ENCODE results near the gene TTLL11.

Gene TTLL11

GRCh38 chr9:121888438-121888775 lies 204.7 kb downstream of the TTLL11 start:
- H3K4me3 ChIP-seq (ENCODE audit: low read length in 2 of 2) = no peak overlapping the region
- no peaks in the 10 kb centered on the region for H3K4me1 ChIP-seq (ENCODE audit: control insufficient read depth in 2 of 2, insufficient read depth in 2 of 2, low read length in 2 of 2)
- no peak overlapping the region for H3K27ac ChIP-seq (ENCODE audit: low read depth in 2 of 2, low read length in 2 of 2)
- H3K27me3 ChIP-seq (ENCODE audit: control insufficient read depth in 2 of 2, insufficient read depth in 2 of 2, low read length in 2 of 2) = no peaks in the 10 kb centered on the region
- no peak overlapping the region for H3K9ac ChIP-seq (ENCODE audit: low read depth in 1 of 2, low read length in 2 of 2)
- no peaks in the 10 kb centered on the region for H3K9me3 ChIP-seq (ENCODE audit: control insufficient read depth in 2 of 2, low read length in 2 of 2)
- no peaks in the 10 kb centered on the region for H3K36me3 ChIP-seq (ENCODE audit: control insufficient read depth in 2 of 2, insufficient read depth in 2 of 2, low read length in 2 of 2)

GRCh38 chr9:121887553-121888437 lies 205.3 kb downstream of the TTLL11 start:
- H3K9me3 ChIP-seq (ENCODE audit: control insufficient read depth in 2 of 2, low read length in 2 of 2) = no peaks in the 10 kb centered on the region
- no peaks in the 10 kb centered on the region for H3K4me1 ChIP-seq (ENCODE audit: control insufficient read depth in 2 of 2, insufficient read depth in 2 of 2, low read length in 2 of 2)
- no peak overlapping the region for H3K4me3 ChIP-seq (ENCODE audit: low read length in 2 of 2)
- no peak overlapping the region for H3K9ac ChIP-seq (ENCODE audit: low read depth in 1 of 2, low read length in 2 of 2)
- H3K36me3 ChIP-seq (ENCODE audit: control insufficient read depth in 2 of 2, insufficient read depth in 2 of 2, low read length in 2 of 2) = no peaks in the 10 kb centered on the region
- H3K27me3 ChIP-seq (ENCODE audit: control insufficient read depth in 2 of 2, insufficient read depth in 2 of 2, low read length in 2 of 2) = no peaks in the 10 kb centered on the region
- no peak overlapping the region for H3K27ac ChIP-seq (ENCODE audit: low read depth in 2 of 2, low read length in 2 of 2)

- Histone ChIP-seq H3K9ac (ENCODE audit: low read depth in 1 of 2, low read length in 2 of 2) (no peak overlapping the region), H3K9me3 (ENCODE audit: control insufficient read depth in 2 of 2, low read length in 2 of 2) (no peaks in the 10 kb centered on the region), H3K4me1 (ENCODE audit: control insufficient read depth in 2 of 2, insufficient read depth in 2 of 2, low read length in 2 of 2) (no peaks in the 10 kb centered on the region), H3K27me3 (ENCODE audit: control insufficient read depth in 2 of 2, insufficient read depth in 2 of 2, low read length in 2 of 2) (no peaks in the 10 kb centered on the region), H3K27ac (ENCODE audit: low read depth in 2 of 2, low read length in 2 of 2) (no peak overlapping the region), H3K4me3 (ENCODE audit: low read length in 2 of 2) (no peak overlapping the region), H3K36me3 (ENCODE audit: control insufficient read depth in 2 of 2, insufficient read depth in 2 of 2, low read length in 2 of 2) (no peaks in the 10 kb centered on the region)
Measured at GRCh38 chr9:121886759-121887485, 206.2 kb downstream of the TTLL11 start.

- Histone ChIP-seq H3K27ac (ENCODE audit: low read depth in 2 of 2, low read length in 2 of 2) (no peak overlapping the region), H3K4me3 (ENCODE audit: low read length in 2 of 2) (no peak overlapping the region), H3K9me3 (ENCODE audit: control insufficient read depth in 2 of 2, low read length in 2 of 2) (no peaks in the 10 kb centered on the region), H3K36me3 (ENCODE audit: control insufficient read depth in 2 of 2, insufficient read depth in 2 of 2, low read length in 2 of 2) (no peaks in the 10 kb centered on the region), H3K4me1 (ENCODE audit: control insufficient read depth in 2 of 2, insufficient read depth in 2 of 2, low read length in 2 of 2) (no peaks in the 10 kb centered on the region), H3K9ac (ENCODE audit: low read depth in 1 of 2, low read length in 2 of 2) (no peak overlapping the region), H3K27me3 (ENCODE audit: control insufficient read depth in 2 of 2, insufficient read depth in 2 of 2, low read length in 2 of 2) (no peaks in the 10 kb centered on the region)
Measured at GRCh38 chr9:121885345-121885901, 207.7 kb downstream of the TTLL11 start.

- H3K4me3 ChIP-seq (ENCODE audit: low read length in 2 of 2) = no peak overlapping the region
- no peaks in the 10 kb centered on the region for H3K36me3 ChIP-seq (ENCODE audit: control insufficient read depth in 2 of 2, insufficient read depth in 2 of 2, low read length in 2 of 2)
- no peak overlapping the region for H3K27ac ChIP-seq (ENCODE audit: low read depth in 2 of 2, low read length in 2 of 2)
- no peaks in the 10 kb centered on the region for H3K4me1 ChIP-seq (ENCODE audit: control insufficient read depth in 2 of 2, insufficient read depth in 2 of 2, low read length in 2 of 2)
- no peaks in the 10 kb centered on the region for H3K9me3 ChIP-seq (ENCODE audit: control insufficient read depth in 2 of 2, low read length in 2 of 2)
- H3K9ac ChIP-seq (ENCODE audit: low read depth in 1 of 2, low read length in 2 of 2) = no peak overlapping the region
- H3K27me3 ChIP-seq (ENCODE audit: control insufficient read depth in 2 of 2, insufficient read depth in 2 of 2, low read length in 2 of 2) = no peaks in the 10 kb centered on the region
Measured at GRCh38 chr9:121884057-121884541, 209.0 kb downstream of the TTLL11 start.

- no peaks in the 10 kb centered on the region for H3K4me1 ChIP-seq (ENCODE audit: control insufficient read depth in 2 of 2, insufficient read depth in 2 of 2, low read length in 2 of 2)
- H3K27me3 ChIP-seq (ENCODE audit: control insufficient read depth in 2 of 2, insufficient read depth in 2 of 2, low read length in 2 of 2) = no peaks in the 10 kb centered on the region
- no peaks in the 10 kb centered on the region for H3K36me3 ChIP-seq (ENCODE audit: control insufficient read depth in 2 of 2, insufficient read depth in 2 of 2, low read length in 2 of 2)
- no peak overlapping the region for H3K4me3 ChIP-seq (ENCODE audit: low read length in 2 of 2)
- no peak overlapping the region for H3K9ac ChIP-seq (ENCODE audit: low read depth in 1 of 2, low read length in 2 of 2)
- no peak overlapping the region for H3K27ac ChIP-seq (ENCODE audit: low read depth in 2 of 2, low read length in 2 of 2)
- H3K9me3 ChIP-seq (ENCODE audit: control insufficient read depth in 2 of 2, low read length in 2 of 2) = no peaks in the 10 kb centered on the region
Measured at GRCh38 chr9:121883281-121884056, 209.6 kb downstream of the TTLL11 start.

- Histone ChIP-seq H3K36me3 (ENCODE audit: control insufficient read depth in 2 of 2, insufficient read depth in 2 of 2, low read length in 2 of 2) (no peaks in the 10 kb centered on the region), H3K9ac (ENCODE audit: low read depth in 1 of 2, low read length in 2 of 2) (no peak overlapping the region), H3K9me3 (ENCODE audit: control insufficient read depth in 2 of 2, low read length in 2 of 2) (no peaks in the 10 kb centered on the region), H3K27me3 (ENCODE audit: control insufficient read depth in 2 of 2, insufficient read depth in 2 of 2, low read length in 2 of 2) (no peaks in the 10 kb centered on the region), H3K27ac (ENCODE audit: low read depth in 2 of 2, low read length in 2 of 2) (no peak overlapping the region), H3K4me3 (ENCODE audit: low read length in 2 of 2) (no peak overlapping the region), H3K4me1 (ENCODE audit: control insufficient read depth in 2 of 2, insufficient read depth in 2 of 2, low read length in 2 of 2) (no peaks in the 10 kb centered on the region)
Measured at GRCh38 chr9:121881920-121882500, 211.1 kb downstream of the TTLL11 start.

- Histone ChIP-seq H3K36me3 (ENCODE audit: control insufficient read depth in 2 of 2, insufficient read depth in 2 of 2, low read length in 2 of 2) (no peaks in the 10 kb centered on the region), H3K4me1 (ENCODE audit: control insufficient read depth in 2 of 2, insufficient read depth in 2 of 2, low read length in 2 of 2) (no peaks in the 10 kb centered on the region), H3K9me3 (ENCODE audit: control insufficient read depth in 2 of 2, low read length in 2 of 2) (no peaks in the 10 kb centered on the region), H3K27me3 (ENCODE audit: control insufficient read depth in 2 of 2, insufficient read depth in 2 of 2, low read length in 2 of 2) (no peaks in the 10 kb centered on the region), H3K27ac (ENCODE audit: low read depth in 2 of 2, low read length in 2 of 2) (no peak overlapping the region), H3K9ac (ENCODE audit: low read depth in 1 of 2, low read length in 2 of 2) (no peak overlapping the region), H3K4me3 (ENCODE audit: low read length in 2 of 2) (no peak overlapping the region)
Measured at GRCh38 chr9:121880343-121880898, 212.7 kb downstream of the TTLL11 start.

- Histone ChIP-seq H3K36me3 (ENCODE audit: control insufficient read depth in 2 of 2, insufficient read depth in 2 of 2, low read length in 2 of 2) (no peaks in the 10 kb centered on the region), H3K4me3 (ENCODE audit: low read length in 2 of 2) (no peak overlapping the region)
Measured at GRCh38 chr9:121878271-121878822, 214.8 kb downstream of the TTLL11 start.

More at GRCh38 chr9:121878271-121878822, 214.8 kb downstream of the TTLL11 start:
- Histone ChIP-seq H3K9me3 (ENCODE audit: control insufficient read depth in 2 of 2, low read length in 2 of 2) (no peaks in the 10 kb centered on the region), H3K27ac (ENCODE audit: low read depth in 2 of 2, low read length in 2 of 2) (no peak overlapping the region), H3K9ac (ENCODE audit: low read depth in 1 of 2, low read length in 2 of 2) (no peak overlapping the region), H3K27me3 (ENCODE audit: control insufficient read depth in 2 of 2, insufficient read depth in 2 of 2, low read length in 2 of 2) (no peaks in the 10 kb centered on the region), H3K4me1 (ENCODE audit: control insufficient read depth in 2 of 2, insufficient read depth in 2 of 2, low read length in 2 of 2) (no peaks in the 10 kb centered on the region)

All from mucosa of rectum (tissue), 2 donors.